PFSK-1 (cell line): ENCODE results near the gene DYNLT3. TPM values are rescaled to one million over a fixed set of nuclear protein-coding genes. Genes with fewer than 3 reads are reported as not detected.

ENCODE experiments used
- FOXP2 ChIP-seq: optimal IDR thresholded peaks from 2 replicates; pipeline ENCODE3; 2011; ENCODE audit warnings: borderline replicate concordance, control low read depth, inconsistent platforms; ENCODE audit not compliant: insufficient read depth; ENCODE audit errors: extremely low read length, extremely low read depth
- POLR2AphosphoS5 ChIP-seq: IDR thresholded peaks from 2 replicates; pipeline ENCODE4 v1.6.1; 2012; ENCODE audit warnings: low read depth, mild to moderate bottlenecking, control low read depth, low read length, moderate library complexity
- SIN3A ChIP-seq: IDR thresholded peaks from 2 replicates; pipeline ENCODE4 v1.6.1; 2012; ENCODE audit warnings: mild to moderate bottlenecking, low read length, moderate library complexity, borderline replicate concordance; ENCODE audit not compliant: insufficient read depth
- TAF1 ChIP-seq: IDR thresholded peaks from 2 replicates; pipeline ENCODE4 v1.6.1; 2012; ENCODE audit warnings: low read length, control low read depth, borderline replicate concordance; ENCODE audit not compliant: insufficient read depth
- polyA plus RNA-seq: library from polyadenylated mRNA; unstranded; fragments of >200 nt; gene quantifications from one replicate; pipeline ENCODE4 v1.2.1, GENCODE V29; 2012; ENCODE audit warnings: low read depth, missing spikeins; ENCODE audit not compliant: insufficient read length
- TF ChIP-seq, protein P1 (sequence below), 2 experiments: IDR thresholded peaks; 2 replicates each; pipeline versions ENCODE4 v1.6.1 to v1.8.0; 2011 to 2012; ENCODE audit warnings: low read depth in 2 of 2, low read length in 2 of 2, control low read depth in 1 of 2, inconsistent platforms in 1 of 2, mild to moderate bottlenecking in 1 of 2, moderate library complexity in 1 of 2; ENCODE audit not compliant: insufficient read depth in 1 of 2

The DYNLT3 gene, protein sequence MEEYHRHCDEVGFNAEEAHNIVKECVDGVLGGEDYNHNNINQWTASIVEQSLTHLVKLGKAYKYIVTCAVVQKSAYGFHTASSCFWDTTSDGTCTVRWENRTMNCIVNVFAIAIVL
- not detected for polyA plus RNA-seq

DNA sequence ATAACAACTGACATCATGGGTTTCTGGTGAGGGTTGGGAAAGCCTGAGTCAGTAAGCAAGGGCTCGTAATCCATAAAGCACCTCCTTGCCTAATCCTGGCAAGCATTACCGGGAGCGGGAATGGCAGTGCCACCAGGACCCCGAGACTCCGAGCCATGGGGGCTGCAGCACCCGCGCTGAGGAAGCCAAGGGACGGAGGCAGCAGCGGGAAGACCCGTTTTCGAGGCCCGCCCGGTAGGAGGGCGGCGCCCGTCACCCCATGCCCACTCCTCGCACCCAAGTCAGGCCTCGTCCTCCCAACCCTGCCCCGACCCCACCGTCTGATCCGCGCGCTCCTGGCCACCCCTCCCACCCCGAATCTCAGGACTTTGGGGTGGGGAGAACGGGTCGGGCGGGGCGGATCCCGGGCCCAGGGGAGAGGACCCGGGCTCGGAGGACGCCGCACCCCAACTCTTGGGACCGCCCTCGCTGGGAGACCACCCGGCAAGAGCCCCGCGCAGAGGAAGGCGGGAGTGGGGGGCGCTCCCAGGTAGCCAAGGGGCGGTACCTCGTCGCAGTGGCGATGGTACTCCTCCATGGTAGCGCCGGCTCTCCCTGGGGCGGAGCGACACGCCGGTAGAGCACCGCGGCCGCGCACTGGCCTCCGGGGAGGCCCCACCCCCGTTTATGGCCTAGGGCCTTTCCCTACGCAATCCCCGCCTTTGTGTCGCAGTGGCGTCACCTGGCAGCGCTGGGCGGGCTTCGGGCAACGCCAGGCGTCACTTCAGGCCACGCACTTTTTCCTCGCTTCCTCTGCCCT is at the start of gene DYNLT3:
Gene DYNLT3, minus strand, starts transcription at position 638 of the 799 bp plus-strand sequence. Its CDS starts 61 bp downstream, at position 577.
- TF ChIP-seq SIN3A (no peak), TAF1 (no peak)

DNA sequence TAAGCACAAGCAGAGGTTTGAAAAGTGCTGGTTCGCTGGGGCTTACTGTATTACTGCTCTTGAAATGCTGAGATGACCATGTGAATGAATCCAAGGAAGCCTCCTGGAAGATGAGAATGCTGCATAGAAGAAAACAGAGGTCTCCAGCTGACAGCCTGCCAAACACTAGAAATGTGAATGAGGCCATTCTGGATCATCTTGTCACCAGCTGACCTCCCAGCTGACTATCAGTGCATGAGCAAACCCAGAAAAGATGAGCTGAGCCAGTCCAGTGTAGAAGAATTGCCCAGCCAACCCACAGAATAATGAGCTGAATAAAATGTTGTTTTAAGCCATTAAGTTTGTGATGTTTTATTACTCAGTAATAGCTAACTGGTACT is 49.1 kb upstream of the DYNLT3 start:
- TF ChIP-seq, protein P1, sequence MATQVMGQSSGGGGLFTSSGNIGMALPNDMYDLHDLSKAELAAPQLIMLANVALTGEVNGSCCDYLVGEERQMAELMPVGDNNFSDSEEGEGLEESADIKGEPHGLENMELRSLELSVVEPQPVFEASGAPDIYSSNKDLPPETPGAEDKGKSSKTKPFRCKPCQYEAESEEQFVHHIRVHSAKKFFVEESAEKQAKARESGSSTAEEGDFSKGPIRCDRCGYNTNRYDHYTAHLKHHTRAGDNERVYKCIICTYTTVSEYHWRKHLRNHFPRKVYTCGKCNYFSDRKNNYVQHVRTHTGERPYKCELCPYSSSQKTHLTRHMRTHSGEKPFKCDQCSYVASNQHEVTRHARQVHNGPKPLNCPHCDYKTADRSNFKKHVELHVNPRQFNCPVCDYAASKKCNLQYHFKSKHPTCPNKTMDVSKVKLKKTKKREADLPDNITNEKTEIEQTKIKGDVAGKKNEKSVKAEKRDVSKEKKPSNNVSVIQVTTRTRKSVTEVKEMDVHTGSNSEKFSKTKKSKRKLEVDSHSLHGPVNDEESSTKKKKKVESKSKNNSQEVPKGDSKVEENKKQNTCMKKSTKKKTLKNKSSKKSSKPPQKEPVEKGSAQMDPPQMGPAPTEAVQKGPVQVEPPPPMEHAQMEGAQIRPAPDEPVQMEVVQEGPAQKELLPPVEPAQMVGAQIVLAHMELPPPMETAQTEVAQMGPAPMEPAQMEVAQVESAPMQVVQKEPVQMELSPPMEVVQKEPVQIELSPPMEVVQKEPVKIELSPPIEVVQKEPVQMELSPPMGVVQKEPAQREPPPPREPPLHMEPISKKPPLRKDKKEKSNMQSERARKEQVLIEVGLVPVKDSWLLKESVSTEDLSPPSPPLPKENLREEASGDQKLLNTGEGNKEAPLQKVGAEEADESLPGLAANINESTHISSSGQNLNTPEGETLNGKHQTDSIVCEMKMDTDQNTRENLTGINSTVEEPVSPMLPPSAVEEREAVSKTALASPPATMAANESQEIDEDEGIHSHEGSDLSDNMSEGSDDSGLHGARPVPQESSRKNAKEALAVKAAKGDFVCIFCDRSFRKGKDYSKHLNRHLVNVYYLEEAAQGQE (IDR thresholded peaks at IDR 0.05; ENCODE audit: insufficient read depth in 1 of 2, low read depth in 2 of 2, low read length in 2 of 2), result no peak

DNA sequence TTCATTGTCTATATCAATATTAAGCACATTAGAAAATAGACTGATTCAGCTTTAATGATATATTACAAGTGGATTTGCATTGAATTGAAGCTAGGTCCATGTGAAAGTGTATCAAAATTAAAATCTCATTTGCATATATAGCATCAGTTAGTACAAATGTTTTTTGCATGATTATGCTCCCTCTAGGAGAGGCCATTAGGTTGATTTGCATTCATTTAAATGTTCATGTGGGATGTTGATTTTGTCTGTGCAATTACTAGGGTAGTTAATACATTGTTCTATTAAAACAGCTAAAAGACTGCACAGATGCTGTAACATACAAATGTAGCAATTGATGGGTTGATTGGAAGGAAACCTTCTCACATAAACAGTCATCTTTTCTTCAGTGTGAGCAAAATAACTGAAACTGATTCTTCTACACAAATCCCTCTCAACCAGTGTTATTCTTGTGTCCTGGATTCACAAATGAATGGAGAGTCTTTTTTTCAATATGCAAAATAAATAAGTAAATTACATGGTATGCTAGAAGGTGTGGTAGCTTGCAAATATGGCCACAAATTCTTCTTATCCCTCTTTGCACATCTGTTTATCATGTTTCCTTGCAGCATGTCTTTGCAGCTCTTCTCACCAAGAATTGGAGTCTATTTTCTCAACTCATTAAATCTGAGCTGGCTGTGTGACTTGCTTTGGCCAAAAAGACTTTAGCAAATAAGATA is 48.6 kb upstream of the DYNLT3 start:
- TF ChIP-seq, protein P1 (IDR thresholded peaks at IDR 0.05; ENCODE audit: insufficient read depth in 1 of 2, low read depth in 2 of 2, low read length in 2 of 2), result no peak
- TF ChIP-seq POLR2AphosphoS5, result no peak
- TF ChIP-seq TAF1, result no peak
- no peak for TF ChIP-seq SIN3A
- TF ChIP-seq FOXP2, result no peak

DNA sequence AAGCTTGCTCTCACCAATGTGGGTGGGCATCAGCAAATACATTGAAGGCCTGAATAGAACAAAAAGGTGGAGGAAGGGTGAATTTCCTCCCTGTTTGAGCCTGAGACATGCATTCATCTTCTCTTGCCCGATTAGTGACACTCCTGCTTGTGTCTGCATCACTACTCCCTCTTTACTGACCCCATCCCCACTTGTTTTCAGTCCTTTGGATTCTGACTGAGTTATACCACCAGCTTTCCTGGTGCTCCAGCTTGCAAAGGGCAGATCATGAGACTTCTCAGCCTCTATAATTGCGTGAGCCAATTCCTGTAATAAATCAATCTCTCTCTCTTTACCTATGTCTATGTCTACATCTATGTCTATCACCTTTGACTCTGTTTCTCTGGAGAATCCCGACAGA is 47.4 kb upstream of the DYNLT3 start:
- TF ChIP-seq SIN3A (no peak), TAF1 (no peak), POLR2AphosphoS5 (no peak), FOXP2 (no peak)
- TF ChIP-seq, protein P1 (IDR thresholded peaks at IDR 0.05; ENCODE audit: insufficient read depth in 1 of 2, low read depth in 2 of 2, low read length in 2 of 2), result no peak

DNA sequence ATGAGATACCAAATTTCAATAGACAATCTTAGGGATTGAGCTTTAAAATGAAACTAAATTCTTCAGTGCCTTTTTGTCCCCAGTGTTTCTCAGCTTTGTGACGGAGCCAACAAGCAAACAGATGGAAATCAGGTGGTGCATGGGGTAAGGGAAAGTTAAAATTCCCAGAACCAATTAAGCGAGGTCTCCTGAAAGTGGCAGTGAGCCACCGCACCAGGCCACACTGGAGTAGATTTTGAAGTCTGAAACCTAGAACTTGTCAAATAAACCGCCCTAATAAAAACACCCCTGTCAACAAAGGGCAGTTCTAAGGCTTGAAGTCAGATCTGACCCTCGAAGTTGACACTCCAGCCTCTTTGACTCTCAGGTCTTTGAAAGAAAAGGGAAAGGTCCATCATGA is 40.6 kb upstream of the DYNLT3 start:
- TF ChIP-seq FOXP2 (no peak), SIN3A (no peak), TAF1 (no peak), POLR2AphosphoS5 (no peak)
- TF ChIP-seq, protein P1 (IDR thresholded peaks at IDR 0.05; ENCODE audit: insufficient read depth in 1 of 2, low read depth in 2 of 2, low read length in 2 of 2), result no peak
